AG04449 (cell line): ENCODE results near the gene TFPT.

Experiments used
- CTCF ChIA-PET: fragments of 350-600 bp; formaldehyde crosslinking; extraction: SDS; loops from one replicate; lab custom pipeline; 2021; ENCODE audit warnings: antibody characterized with exemption; lab: Yijun Ruan, JAX
- POLR2A ChIA-PET: fragments of 400-600, 350-600 bp; formaldehyde crosslinking; extraction: SDS; loops from one replicate; lab custom pipeline; 2020; ENCODE audit warnings: antibody characterized with exemption, inconsistent platforms; lab: Yijun Ruan, JAX
- DNase-seq: peaks from one replicate; pipeline ENCODE4 v3.0.0-alpha.2; 2010; ENCODE audit warnings: low read depth, low spot score
- H3K4me3 ChIP-seq: 2 replicates; pipeline ENCODE4 v1.5.1; 2011; ENCODE audit warnings: low read depth, mild to moderate bottlenecking, control low read depth, low read length
- TF ChIP-seq, protein P1 (sequence below): IDR thresholded peaks from one replicate; pipeline ENCODE4 v1.5.1; 2011; ENCODE audit warnings: mild to moderate bottlenecking, moderate library complexity, low read length, control low read depth, inconsistent platforms; ENCODE audit not compliant: insufficient read depth; ENCODE audit errors: missing control alignments

Gene TFPT

DNA sequence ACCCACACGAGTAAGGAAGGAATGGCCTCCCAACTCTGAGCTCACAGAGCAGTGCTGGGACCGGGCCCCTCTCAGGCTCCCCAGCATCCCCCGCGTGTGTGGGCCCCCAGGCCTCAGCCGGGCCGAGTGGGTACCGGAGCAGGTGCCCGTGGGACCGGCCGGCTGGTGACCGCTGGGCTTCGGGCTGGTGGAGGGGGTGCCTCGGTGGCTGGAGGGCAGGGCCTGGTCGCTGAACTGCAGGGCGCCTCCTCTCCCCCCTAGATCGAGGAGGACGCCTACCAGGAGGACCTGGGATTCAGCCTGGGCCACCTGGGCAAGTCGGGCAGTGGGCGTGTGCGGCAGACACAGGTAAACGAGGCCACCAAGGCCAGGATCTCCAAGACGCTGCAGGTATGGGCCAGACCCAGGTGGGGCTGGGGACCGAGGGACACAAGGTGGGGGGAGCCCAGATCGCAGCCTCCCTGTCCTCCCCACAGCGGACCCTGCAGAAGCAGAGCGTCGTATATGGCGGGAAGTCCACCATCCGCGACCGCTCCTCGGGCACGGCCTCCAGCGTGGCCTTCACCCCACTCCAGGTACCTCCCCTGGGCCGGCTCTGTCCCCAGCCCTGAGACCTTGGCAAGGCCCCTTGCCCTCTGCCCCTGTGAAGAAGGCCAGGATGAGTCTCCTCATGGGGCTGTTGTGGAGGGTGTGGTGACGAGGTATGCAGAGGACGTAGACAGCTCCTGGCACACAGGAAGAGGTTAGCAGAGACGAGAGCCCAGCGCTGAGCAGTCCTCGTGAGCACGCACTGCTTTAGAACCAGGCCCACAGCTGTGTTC lies 13.5 kb upstream of the TFPT start:
- H3K4me3 ChIP-seq: no peak overlapping the region
- CTCF ChIA-PET: no interaction called here
- POLR2A ChIA-PET: no interaction called here
- TF ChIP-seq, protein P1, sequence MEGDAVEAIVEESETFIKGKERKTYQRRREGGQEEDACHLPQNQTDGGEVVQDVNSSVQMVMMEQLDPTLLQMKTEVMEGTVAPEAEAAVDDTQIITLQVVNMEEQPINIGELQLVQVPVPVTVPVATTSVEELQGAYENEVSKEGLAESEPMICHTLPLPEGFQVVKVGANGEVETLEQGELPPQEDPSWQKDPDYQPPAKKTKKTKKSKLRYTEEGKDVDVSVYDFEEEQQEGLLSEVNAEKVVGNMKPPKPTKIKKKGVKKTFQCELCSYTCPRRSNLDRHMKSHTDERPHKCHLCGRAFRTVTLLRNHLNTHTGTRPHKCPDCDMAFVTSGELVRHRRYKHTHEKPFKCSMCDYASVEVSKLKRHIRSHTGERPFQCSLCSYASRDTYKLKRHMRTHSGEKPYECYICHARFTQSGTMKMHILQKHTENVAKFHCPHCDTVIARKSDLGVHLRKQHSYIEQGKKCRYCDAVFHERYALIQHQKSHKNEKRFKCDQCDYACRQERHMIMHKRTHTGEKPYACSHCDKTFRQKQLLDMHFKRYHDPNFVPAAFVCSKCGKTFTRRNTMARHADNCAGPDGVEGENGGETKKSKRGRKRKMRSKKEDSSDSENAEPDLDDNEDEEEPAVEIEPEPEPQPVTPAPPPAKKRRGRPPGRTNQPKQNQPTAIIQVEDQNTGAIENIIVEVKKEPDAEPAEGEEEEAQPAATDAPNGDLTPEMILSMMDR: no peak
- no peak for DNase-seq

DNA sequence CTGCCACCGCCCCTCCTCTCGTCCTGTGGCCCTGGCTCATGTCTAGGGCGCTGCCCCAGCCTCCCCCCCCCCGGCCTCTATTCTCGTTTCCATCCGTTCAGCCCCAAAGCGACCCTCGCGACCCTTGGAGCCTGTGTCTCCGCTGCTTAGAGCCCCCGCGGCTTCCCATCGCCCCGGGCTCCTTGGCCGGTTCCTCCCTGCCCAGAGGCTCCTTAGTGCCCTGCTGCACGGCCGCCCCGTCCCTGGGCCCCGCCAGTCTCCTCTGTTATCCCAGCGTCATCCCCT lies 12.9 kb upstream of the TFPT start:
- H3K4me3 ChIP-seq: no peak overlapping the region
- ChIA-PET POLR2A (no interaction called here), CTCF (no interaction called here)
- TF ChIP-seq, protein P1: no peak
- DNase-seq: no peak

DNA sequence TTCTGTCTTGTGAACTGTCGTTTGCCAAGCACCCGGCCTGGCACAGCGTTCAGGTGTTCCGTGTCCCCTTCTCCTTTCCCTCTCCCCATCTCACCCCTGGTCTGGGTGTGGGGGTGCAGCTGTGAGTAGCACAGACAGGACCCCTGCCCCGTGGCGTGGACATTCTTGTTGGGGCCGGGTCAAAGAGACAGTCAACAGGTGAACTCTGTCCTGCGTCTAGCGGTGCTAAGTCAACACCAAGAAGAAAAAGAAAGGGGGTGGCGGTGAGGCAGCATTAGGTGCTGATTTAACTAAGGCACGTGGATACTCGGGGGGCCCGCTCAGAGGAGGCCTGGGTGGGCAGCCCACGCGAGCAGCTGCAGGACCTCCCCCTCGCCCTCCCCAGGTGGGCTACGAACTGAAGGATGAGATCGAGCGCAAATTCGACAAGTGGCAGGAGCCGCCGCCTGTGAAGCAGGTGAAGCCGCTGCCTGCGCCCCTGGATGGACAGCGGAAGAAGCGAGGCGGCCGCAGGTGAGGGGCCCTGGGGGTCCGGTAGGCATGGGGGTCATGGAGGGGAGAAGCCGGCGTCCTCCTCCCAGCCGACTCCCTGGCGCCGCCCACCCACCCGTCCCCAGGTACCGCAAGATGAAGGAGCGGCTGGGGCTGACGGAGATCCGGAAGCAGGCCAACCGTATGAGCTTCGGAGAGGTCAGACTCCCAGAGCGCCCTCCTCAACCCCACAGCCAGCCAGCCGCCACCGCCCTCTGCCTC lies 12.4 kb upstream of the TFPT start:
- TF ChIP-seq, protein P1: no peak
- ChIA-PET CTCF (no interaction called here), POLR2A (no interaction called here)
- DNase-seq: no peak
- H3K4me3 ChIP-seq: no peak overlapping the region

DNA sequence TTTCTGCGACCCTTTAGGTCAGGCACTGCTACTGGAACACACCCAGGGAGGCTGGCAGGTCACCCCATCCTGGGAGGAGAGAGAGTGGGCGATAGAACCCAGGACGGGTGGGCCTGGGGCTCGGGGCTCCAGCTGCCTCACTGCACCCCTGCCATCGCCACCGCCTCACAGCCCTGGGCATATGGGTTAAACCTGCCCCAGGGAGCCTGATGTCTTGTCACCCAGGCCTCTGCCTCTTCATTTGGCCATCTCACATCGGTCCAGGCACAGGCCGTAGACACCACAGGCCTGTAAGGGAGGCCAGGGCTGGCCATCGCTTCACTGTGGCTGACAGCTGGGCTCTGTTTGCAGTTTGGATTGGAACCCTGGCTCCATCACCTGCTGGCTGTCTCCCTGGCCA lies 10.3 kb upstream of the TFPT start:
- ChIA-PET CTCF (no interaction called here), POLR2A (no interaction called here)
- TF ChIP-seq, protein P1: no peak
- DNase-seq: no peak
- no peak overlapping the region for H3K4me3 ChIP-seq

DNA sequence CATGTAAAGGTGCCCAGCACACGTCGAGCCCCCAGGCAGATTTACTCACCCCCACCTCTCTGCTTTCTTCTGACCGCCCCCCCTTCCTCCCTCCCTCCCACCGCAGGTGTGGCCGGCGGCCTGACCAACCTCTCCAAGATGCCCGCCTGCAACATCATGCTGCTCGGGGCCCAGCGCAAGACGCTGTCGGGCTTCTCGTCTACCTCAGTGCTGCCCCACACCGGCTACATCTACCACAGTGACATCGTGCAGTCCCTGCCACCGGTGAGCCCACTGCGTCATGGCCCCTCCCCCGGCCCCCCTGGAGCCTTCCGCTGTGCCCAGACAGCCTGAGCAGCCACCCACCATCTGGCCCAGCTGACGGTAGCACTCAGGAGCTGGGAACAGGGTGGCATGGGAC lies 8.9 kb upstream of the TFPT start:
- H3K4me3 ChIP-seq: no peak overlapping the region
- ChIA-PET POLR2A (interaction anchor here (1.5 kb wide), 1 partner anchor 13 kb away, joined by 9 read pairs; the partner anchor contains the start of gene CNOT3), CTCF (no interaction called here)
- no peak for DNase-seq
- TF ChIP-seq, protein P1: no peak

DNA sequence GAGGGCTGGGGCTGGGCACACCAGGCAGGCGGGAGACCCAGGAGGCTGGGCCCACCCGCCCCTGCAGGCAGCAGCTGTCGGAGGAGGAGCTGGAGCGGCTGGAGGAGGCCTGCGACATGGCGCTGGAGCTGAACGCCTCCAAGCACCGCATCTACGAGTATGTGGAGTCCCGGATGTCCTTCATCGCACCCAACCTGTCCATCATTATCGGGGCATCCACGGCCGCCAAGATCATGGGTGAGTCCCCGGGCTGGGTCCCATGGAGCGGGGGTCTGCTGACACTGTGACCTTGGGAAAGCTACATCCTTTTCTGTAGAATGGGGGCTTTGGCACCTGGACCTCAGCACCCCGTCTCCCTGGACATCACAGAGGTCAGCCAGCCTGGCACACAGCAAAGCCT lies 8.2 kb upstream of the TFPT start:
- POLR2A ChIA-PET: interaction anchor here (1.5 kb wide), 1 partner anchor 13 kb away, joined by 9 read pairs; the partner anchor contains the start of gene CNOT3
- CTCF ChIA-PET: no interaction called here
- no peak for DNase-seq
- TF ChIP-seq, protein P1: no peak
- no peak overlapping the region for H3K4me3 ChIP-seq
